Stimulated activated CD8-positive, alpha-beta memory T cell treated with anti-CD3 and anti-CD28 coated beads, Interleukin-7, amount 100 ng/mL, for 4 hours (primary cell): ENCODE measurements around the gene MRNIP.

Source experiments
- DNase-seq, 2 donors: peaks; one replicate each; pipeline ENCODE4 v3.0.0-alpha.2; 2020; ENCODE audit warnings: low read depth in 2 of 2

MRNIP gene

DNA sequence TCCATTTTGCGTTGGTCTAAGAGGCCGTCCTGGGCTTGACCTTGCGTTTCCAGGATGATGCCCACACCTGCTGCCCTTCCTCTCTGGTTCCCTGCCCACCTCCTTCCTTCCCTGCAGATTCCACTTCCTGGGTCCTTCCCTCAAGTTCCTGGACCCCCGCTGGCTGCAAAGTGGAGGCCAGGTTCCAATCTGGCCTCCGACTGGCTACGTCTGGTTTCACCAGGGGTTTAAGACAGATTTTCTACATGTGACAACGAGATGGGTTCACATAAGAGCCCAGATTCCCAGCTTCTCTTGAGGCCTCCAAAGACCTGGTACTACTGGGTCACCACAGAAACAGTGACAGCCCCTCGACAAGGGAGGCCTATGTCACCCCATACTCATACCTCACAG lies 54.1 kb downstream of the MRNIP start:
- DNase-seq, result no peak

DNA sequence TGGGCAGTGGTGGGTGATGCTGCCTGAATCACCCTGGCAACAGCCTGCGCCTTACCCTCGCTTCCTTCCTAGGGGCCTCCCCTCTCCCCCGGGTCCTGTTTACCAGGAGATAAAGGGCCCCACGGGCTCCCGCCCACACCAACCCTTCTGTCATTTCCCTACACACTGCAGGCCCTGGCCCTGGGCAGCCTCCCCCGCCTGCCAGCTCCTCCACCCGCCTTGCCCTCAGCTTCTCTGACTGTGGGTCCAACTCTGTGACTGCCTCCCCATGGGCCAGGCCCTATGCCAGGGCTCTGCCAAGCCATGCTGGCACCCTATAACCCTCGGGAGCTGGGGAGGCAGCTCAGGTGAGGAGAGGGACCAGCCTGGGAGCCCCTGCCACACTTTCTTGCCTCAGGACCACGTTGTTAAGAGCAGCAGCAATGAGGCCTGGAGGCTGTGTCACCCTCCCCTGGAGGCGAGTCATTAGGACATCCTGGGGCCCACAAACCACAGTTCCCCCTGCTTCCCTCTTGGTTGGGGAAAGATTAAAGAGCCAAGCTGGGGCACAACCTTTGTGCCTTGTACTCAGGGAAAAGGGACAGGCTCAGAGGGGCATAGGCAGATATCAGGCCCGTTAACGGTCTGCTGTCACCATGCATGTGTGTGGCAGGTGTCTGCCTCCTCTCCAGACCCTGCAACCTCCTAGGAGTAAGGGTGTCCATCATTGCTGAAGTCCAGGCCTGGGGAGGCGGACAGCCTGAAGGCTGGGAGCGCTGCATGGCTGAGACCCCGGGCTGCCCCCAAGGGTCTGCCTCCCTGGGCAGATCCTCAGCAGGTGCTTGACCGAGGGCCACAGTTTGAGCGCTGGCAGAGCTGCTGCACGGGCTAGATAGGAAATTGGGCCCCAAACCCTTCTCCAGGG lies 54.7 kb downstream of the MRNIP start:
- peak in 1 of 2 donors; percentile 36 for DNase-seq

DNA sequence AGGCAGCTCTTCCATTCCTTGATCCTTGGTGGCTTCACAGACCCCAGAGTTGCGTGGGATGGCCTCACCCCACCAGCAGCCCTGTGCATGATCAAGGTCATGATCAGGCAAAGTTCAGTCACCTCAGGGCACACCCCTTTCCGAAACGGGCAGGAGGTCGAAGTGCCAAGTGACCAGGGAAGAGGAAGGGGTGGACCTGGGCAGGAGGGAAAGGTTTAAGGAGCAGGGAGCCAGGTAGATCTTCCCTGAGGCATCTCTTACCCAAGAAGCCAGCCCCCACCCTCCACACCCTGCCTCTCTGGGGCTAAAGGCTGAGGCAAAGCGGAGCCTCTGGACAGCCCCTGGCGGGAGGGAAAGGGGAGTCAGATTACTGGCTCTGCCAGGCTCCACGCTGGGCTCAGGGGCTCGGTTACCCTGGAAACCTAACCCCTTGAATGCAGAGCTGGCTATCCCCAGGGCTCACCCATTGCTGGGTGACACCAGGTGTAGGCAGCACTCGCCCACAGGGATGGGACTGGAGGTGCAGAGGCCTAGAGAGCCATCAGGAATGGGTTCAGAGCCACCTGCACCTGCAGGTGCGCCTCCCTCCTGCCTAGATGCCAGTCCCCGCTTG lies 55.6 kb downstream of the MRNIP start:
- no peak for DNase-seq

GRCh38 chr5:179802207-179802883 lies 56.3 kb downstream of the MRNIP start:
- DNase-seq, result no peak

DNA sequence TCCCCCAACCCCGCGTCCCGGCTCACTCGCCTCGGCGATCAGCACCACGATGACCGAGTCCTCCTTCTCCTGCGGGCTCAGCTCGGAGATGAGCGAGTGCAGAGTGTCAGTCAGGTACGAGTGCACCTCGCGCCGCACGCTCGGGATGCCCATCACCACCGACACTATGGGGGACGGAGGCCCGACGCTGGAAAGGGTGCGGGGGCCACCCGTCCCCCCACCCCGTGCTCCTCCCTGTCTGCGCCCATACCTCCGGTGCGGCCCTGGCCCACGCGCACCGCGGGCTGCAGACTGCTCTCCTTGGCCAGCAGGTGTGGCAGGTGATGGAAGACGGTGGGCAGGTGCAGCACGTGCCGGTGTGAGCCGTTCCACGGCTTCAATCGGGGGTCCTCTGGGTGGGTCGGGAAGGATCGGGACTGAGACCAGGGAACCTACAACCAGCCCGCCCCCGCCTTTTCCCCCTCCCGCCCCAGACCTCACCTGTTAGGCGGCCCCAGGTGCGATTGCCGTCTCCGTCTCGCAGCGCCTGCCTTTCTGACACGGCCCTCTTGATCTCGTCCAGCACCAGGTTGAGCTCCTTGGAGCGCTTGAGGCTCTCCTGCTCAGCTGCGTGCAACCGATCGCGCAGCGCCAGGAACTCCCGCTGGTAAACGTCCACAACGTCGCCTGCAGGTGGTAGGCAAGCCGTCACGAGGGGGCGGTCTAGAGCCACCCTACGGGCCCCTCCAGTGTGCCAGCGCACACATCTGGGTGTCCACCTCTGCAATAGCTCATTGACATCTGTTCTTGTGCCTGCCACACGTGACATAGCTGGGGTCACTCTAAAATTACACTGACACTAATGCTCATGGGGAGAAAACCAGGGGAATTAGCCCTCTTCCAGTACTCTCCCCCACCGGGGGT lies 57.1 kb downstream of the MRNIP start:
- peak; percentile 67 to 75 for DNase-seq

DNA sequence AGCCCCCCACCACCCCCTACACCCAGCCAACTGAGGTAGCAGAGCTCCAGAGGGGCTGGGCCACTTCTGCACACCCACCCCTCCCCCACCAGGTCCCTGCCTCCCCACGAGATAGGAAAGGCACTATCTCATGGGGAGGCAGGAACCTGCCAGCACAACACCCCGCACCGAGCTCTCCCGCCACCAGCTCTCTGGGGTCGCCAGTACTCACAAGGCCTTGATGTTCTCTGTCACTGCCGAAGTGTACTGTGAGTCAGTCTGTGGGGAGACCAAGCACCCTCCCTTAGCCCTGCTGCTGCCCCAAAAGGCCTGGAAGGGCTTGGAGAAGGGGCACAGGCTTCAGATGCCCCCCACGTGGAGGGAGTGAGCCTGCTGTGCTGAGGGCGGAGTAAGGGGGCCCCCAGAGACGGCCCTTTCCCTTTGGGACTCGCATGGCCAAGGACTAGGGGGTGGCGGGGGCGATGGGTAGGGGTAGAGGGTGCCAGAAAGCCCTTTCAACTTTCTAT lies 57.9 kb downstream of the MRNIP start:
- no peak for DNase-seq

DNA sequence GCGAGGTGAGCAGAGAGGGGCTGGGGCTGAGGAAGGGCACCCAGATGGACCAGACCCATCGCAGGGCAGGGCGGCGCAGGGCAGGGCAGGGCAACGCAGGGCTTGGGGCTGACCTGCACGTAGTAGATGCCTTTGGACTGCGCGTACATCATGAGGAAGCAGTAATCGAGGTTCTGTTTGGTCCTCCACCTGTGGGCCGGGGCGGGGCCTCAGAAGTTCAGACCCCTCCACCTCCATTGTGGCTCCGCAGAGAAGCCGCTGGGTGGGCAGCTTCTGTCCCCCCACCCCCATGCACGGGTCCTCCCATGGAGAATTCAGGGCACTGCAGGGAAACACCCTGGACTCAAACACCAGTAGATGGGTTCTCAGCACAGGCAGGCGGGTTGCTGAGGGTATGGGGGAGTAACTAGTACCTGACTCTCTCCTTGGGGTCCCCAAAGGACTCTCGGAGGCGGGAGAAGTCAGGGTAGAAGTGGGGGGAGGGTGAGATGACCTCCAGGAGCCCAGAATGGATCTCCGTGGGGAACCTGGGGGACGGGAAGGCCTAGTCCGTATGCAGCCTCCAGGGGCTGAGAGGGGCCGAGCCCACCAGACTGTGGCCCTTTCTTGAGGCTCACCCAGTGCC lies 58.4 kb downstream of the MRNIP start:
- DNase-seq, result no peak

GRCh38 chr5:179799644-179799973 lies 59.0 kb downstream of the MRNIP start:
- no peak for DNase-seq

DNA sequence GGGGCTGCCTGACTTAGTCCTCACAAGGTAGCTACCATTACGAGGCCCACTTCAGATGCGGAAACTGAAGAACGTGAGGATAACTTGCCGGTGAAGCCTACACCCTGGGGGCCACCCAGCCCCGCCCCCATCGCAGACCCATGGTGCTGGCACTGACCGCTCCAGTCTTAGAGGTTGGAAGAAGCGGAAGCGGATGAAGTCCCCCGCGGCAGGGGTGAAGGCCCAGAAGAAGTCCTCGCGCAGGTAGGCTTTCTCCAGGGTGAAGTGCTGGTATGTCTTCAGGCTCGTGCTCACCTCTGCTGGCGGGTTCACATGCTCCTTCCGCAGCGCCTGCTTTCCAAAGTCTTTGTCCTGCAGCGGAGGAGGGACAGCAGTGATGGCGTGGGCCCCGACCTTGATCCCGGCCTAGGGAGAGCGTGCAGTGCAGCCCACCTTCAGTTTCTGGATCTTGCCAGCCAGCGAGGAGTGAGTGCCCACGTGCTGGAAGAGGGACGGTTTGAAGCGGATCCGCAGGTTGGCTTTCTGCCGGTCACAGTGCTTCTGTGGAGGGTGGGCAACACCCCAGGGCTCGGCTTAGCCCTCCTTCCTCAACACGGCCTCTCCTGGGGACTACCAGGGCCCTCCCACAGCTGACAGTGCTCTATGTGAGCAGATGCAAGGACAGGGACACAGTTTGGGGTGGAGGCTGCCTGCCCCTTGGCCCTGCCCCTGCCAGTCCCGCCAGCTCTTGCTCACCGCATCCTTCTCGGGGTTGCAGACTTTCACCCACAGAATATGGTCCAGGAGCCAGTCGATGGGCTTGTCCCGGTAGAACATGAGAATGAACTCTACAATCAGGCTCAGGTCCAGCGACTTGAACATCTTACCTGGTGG lies 59.6 kb downstream of the MRNIP start:
- no peak for DNase-seq

GRCh38 chr5:179798144-179798770 lies 60.4 kb downstream of the MRNIP start:
- DNase-seq, result no peak

DNA sequence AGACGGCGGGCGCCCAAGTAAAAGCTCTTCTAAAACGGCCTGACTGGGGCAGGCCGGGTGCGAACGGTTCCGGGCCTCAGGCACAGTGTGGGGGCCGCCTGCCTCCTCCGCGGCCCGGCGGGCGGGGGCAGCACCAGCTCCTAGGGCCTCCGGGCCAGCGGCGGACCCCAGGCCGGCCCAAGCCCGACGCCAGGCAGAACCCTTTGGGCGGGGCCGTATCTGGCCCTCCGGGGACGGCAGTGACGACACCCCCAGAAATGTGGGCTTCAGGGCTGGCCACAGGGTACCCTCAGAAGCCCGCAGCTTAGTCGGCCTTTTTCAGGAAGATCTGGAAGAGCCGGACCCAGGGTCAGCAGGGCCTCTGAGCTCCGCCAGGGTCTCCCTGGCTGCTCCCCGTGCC lies 60.9 kb downstream of the MRNIP start:
- no peak for DNase-seq

DNA sequence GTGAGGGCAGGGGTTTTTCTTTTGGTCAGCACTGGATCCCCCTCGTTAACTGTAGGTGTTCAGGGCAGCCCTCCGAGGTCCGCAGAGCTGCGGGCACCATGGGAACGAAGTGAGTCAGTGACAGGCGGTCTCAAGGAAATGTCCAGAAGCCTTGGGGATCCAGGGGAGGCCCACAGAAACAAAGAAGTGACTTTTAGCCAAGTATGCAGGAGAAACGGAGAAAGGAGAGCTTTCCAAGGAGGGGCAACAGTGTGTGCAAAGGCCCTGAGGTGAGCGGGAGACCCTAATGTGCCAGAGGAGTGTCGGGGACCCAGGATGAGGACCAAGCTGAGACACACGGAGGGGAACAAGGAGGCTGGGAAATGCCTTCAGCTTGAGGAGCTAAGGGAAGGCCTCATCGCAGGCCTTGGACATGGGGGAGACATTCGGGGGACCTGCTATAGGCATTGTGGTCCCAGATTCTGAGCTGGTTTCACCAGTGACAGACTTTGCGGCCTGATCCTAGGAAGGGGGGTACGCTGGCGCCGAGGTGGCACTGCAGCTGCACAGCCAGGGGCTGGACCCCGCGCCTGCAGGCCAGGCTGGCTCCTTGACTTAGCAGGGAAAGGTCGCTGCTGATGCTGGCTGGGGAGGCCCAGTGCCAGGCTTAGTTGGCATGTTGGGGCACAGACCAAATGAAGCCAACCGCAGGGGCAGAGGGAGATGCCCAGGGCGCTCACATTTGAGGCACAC lies 61.6 kb downstream of the MRNIP start:
- no peak for DNase-seq

DNA sequence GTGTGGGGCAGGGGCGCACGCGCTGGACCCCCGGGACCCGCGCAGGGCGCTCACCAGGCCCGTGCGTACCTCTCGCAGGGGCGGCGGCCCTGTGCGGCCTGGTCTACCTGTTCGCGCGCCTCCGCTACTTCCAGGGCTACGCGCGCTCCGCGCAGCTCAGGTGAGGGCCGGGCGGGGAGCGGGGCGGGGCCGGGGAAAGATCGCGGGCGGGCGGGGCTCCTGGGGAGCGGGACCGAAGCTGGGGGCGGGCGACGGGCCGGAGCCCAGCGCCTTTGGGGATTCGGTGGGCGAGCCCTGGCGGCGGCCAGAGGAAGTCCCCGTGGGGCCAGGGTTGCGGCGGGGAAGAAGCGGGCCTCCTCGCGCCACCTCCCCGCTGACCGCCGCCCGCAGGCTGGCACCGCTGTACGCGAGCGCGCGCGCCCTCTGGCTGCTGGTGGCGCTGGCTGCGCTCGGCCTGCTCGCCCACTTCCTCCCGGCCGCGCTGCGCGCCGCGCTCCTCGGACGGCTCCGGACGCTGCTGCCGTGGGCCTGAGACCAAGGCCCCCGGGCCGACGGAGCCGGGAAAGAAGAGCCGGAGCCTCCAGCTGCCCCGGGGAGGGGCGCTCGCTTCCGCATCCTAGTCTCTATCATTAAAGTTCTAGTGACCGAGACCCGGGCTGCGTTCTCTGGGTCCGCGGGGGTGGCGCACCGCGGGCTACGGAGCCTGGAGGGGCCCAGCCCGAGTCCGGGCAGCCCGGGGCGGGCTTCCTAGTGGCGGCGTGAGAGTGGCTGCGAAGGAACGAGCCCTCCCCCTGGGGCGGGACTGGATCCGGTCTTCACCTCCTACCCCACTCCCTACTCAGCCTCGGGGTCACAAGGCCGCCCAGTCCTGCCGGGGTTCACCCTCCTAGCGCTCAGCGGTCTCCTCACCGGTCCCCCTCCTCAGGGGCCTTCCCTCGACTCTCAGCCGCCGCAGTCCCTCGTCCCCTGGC lies 62.5 kb downstream of the MRNIP start:
- DNase-seq, result peak in 1 of 2 donors; percentile 58

DNA sequence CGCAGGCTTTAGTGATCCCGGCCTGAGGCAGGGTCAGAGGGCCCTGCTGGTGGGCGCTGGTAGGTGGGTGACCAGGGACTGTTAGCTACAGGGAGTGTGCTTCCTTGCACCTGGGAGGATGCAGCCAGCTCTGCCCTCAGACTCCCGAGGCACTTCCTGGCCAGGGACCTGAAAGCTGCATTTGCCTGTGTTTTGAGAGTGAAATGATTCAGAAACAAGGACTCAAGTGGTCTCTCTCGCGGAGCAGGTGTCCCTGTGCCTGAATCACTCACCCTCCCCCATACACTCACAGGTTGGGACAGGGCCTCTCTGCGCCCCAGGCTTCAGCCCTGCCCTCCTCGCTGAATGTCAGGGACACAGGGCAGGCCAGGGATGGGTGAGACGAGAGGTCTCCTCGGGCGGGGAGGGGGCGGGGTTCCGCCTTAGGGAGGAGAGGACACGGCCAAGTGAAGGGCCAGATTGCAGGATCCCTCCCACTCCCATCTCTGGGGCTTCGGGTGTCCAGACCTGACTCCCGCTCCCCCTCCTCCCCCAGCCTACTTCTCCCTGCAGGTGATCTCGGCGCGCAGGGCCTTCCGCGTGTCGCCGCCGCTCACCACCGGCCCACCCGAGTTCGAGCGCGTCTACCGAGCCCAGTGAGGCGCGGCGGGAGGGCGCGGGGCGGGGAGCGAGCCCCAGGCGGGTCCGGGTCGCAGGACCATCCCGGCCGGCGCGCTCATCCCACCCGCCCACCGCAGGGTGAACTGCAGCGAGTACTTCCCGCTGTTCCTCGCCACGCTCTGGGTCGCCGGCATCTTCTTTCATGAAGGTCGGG lies 63.4 kb downstream of the MRNIP start:
- no peak for DNase-seq

DNA sequence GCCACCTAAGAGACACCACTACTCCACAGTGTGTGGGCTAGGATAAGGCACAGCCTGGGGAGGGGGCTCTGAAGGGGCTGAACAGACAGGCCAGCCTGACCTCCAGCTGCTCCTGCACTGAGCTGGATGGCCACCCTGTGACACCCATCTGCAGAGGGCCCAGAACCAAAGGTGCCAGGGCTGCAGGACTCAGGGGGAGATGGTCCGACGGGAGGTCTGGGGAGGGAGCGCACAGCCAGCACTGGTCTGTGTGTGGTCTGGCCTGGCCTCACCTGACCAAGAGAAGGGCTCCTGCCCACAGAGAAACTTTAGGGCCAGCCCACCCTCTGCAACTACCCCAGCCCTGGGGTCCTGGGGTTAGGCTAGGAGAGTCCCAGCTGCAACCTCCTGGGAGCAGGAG lies 64.0 kb downstream of the MRNIP start:
- DNase-seq, result no peak

- no peak for DNase-seq
Observed at GRCh38 chr5:179794171-179794570, 64.4 kb downstream of the MRNIP start.
